Activated T-cell treated with anti-CD3 and anti-CD28 coated beads, Interleukin-2, amount 50 U/mL, for 4 hours (primary cell): Measurements from ENCODE around the gene CCDC7. TPM values are rescaled to one million over a fixed set of nuclear protein-coding genes. Genes with fewer than 3 reads are reported as not detected.
"Not testable (repeated sequence)": the region's sequence is repeated elsewhere in the genome, so short reads cannot be mapped to it uniquely, and the experiment has no call there.

Experiments
- ATAC-seq, 2 donors: fragments of 200-7000 bp; cut with Tn5 transposase; one replicate each; pipeline ENCODE4 v1.10.0; 2021
- DNase-seq: peaks from one replicate; pipeline ENCODE4 v3.0.0-alpha.2; 2020
- H3K27me3 Mint-ChIP-seq: one replicate; pipeline ENCODE4 v1.8.0; 2021; ENCODE audit warnings: low read depth, mixed read lengths
- H3K36me3 Mint-ChIP-seq: one replicate; pipeline ENCODE4 v1.8.0; 2022; ENCODE audit warnings: mixed read lengths; ENCODE audit not compliant: insufficient read depth
- H3K4me1 Mint-ChIP-seq: one replicate; pipeline ENCODE4 v1.8.0; 2021; ENCODE audit warnings: low read depth, mixed read lengths
- H3K4me3 Mint-ChIP-seq: one replicate; pipeline ENCODE4 v1.8.0; 2021; ENCODE audit warnings: mild to moderate bottlenecking, moderate library complexity, mixed read lengths
- H3K9me3 Mint-ChIP-seq: one replicate; pipeline ENCODE4 v1.8.0; 2021; ENCODE audit warnings: mixed read lengths
- total RNA-seq, 3 donors: library from RNA; stranded (reverse); gene quantifications; one replicate each; pipeline ENCODE4 v1.2.1, GENCODE V29; 2021

Gene CCDC7
- 1 to 10 TPM; 7.2 to 9.5 (median 8.8) TPM for total RNA-seq

GRCh38 chr10:32445740-32446535 lies at the start of gene CCDC7:
Gene CCDC7, plus strand, starts transcription at chr10:32446140. Its CDS starts 5,503 bp downstream, at chr10:32451643.
- peak; percentile 75 for DNase-seq
- Mint-ChIP-seq H3K9me3 (no peaks in the 10 kb centered on the region), H3K4me1 (peaks cover 12% of the 10 kb centered on the region), H3K36me3 (no peaks in the 10 kb centered on the region), H3K27me3 (no peaks in the 10 kb centered on the region), H3K4me3 (peak within 1 kb of the TSS; percentile 97)
- ATAC-seq, result peak; percentile 99 to 100

- not testable (repeated sequence) for H3K36me3 Mint-ChIP-seq, H3K4me1 Mint-ChIP-seq, H3K4me3 Mint-ChIP-seq, H3K27me3 Mint-ChIP-seq, DNase-seq, ATAC-seq, H3K9me3 Mint-ChIP-seq
These were observed 48.8 kb upstream of the CCDC7 start for GRCh38 chr10:32397163-32397562.

DNA sequence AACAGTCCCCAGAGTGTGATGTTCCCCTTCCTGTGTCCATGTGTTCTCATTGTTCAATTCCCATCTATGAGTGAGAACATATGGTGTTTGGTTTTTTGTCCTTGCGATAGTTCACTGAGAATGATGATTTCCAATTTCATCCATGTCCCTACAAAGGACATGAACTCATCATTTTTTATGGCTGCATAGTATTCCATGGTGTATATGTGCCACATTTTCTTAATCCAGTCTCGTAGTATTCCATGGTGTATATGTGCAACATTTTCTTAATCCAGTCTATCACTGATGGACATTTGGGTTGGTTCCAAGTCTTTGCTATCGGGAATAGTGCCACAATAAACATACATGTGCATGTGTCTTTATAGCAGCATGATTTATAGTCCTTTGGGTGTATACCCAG lies 46.2 kb upstream of the CCDC7 start:
- not testable (repeated sequence) for H3K4me3 Mint-ChIP-seq, DNase-seq, H3K4me1 Mint-ChIP-seq, H3K36me3 Mint-ChIP-seq, H3K27me3 Mint-ChIP-seq, H3K9me3 Mint-ChIP-seq, ATAC-seq

DNA sequence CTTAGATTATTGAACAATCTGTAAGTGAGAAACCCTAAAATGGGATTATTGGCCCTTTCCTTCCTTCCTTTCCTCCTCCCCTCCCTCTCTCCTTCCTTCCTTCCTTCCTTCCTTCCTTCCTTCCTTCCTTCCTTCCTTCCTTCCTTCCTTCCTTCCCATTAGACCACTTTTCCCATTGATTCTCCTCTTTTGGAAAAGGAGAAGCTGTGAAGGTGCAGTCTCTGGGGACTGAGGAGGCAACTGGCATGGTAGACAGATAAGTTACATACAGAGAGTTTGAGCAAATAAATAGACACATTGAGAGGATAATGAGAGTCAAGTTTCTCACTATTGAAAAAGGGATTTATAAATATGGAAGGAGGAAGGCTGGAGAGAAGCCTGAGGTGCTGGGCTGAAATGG lies 45.0 kb upstream of the CCDC7 start:
- H3K27me3 Mint-ChIP-seq, result no peaks in the 10 kb centered on the region
- no peak overlapping the region for H3K4me3 Mint-ChIP-seq
- no peaks in the 10 kb centered on the region for H3K36me3 Mint-ChIP-seq
- DNase-seq (no peak), ATAC-seq (no peak)
- H3K9me3 Mint-ChIP-seq, result peaks cover 5% of the 10 kb centered on the region
- no peaks in the 10 kb centered on the region for H3K4me1 Mint-ChIP-seq

DNA sequence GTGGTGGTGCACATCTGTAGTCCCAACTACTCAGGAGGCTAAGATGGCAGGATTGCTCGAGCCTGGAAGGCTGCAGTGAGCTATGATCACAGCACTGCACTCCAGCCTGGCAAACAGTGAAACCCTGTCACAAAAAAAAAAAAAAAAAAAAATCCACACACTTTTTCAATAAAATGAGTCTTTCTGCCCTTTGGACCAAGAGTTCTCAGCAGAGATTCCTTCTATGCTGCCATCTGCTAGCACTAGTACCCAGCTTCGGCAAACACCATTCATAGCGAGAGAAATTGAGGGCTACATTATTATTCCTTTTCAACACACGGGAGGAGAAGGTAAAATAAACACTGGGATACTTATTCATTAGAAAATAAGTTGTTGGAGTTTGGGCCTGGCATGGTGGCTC lies 43.4 kb upstream of the CCDC7 start:
- no peak for ATAC-seq
- no peak overlapping the region for H3K4me3 Mint-ChIP-seq
- DNase-seq, result no peak
- H3K36me3 Mint-ChIP-seq, result no peaks in the 10 kb centered on the region
- H3K4me1 Mint-ChIP-seq, result no peaks in the 10 kb centered on the region
- H3K9me3 Mint-ChIP-seq, result peaks cover 5% of the 10 kb centered on the region
- no peaks in the 10 kb centered on the region for H3K27me3 Mint-ChIP-seq

GRCh38 chr10:32403091-32403490 lies 42.8 kb upstream of the CCDC7 start:
- peaks cover 5% of the 10 kb centered on the region for H3K9me3 Mint-ChIP-seq
- H3K4me1 Mint-ChIP-seq, result no peaks in the 10 kb centered on the region
- DNase-seq, result no peak
- no peak overlapping the region for H3K4me3 Mint-ChIP-seq
- no peak for ATAC-seq
- no peaks in the 10 kb centered on the region for H3K36me3 Mint-ChIP-seq
- no peaks in the 10 kb centered on the region for H3K27me3 Mint-ChIP-seq

DNA sequence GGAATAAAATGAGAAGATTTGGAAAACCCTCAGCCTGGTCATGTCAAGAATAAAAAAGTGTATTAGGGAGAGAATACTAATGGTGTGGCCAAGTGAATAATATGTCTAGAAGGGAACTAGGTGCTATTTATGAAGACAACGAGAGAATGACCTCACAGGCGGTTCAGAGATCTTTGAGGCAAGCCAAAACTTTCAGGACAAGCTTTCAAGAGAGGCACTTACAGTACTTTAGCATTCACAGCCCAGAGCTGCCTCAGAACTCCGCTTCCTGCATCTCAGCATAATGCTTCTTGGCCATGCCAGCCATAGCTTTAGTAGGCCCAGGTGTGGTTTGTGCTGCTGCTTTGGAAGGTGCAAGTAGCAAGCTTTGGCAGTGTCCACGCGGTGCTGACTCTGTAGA lies 37.2 kb upstream of the CCDC7 start:
- Mint-ChIP-seq H3K4me1 (peaks cover 7% of the 10 kb centered on the region), H3K4me3 (no peak overlapping the region), H3K9me3 (peaks cover 5% of the 10 kb centered on the region), H3K27me3 (no peaks in the 10 kb centered on the region), H3K36me3 (no peaks in the 10 kb centered on the region)
- ATAC-seq (no peak), DNase-seq (no peak)

DNA sequence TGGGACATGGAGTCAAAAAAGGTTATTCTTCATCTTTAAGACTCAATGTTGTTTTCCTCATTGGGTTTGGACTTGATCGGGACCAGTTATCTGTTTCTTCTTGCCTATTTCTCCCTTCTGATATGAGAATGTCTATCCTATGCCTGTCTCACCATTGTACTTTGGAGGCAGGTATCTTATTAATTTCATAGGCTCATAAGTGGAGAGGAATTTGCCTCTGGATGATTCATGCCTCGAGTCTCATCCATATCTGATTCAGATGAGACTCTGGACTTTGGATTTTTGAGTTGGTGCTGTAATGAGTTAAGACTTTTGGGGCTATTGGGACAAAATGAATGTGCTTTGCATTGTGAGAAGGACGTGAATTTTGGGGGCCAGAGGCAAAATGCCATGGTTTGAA lies 36.2 kb upstream of the CCDC7 start:
- peaks cover 11% of the 10 kb centered on the region for H3K4me1 Mint-ChIP-seq
- ATAC-seq (no peak), DNase-seq (no peak)
- no peak overlapping the region for H3K4me3 Mint-ChIP-seq
- H3K27me3 Mint-ChIP-seq, result no peaks in the 10 kb centered on the region
- H3K36me3 Mint-ChIP-seq, result no peaks in the 10 kb centered on the region
- peaks cover 5% of the 10 kb centered on the region for H3K9me3 Mint-ChIP-seq

- ATAC-seq (no peak), DNase-seq (no peak)
- no peak overlapping the region for H3K4me3 Mint-ChIP-seq
- H3K27me3 Mint-ChIP-seq, result no peaks in the 10 kb centered on the region
- peaks cover 11% of the 10 kb centered on the region for H3K4me1 Mint-ChIP-seq
- no peaks in the 10 kb centered on the region for H3K36me3 Mint-ChIP-seq
- H3K9me3 Mint-ChIP-seq, result peaks cover 4% of the 10 kb centered on the region
These were observed 35.4 kb upstream of the CCDC7 start for GRCh38 chr10:32410569-32410968.

DNA sequence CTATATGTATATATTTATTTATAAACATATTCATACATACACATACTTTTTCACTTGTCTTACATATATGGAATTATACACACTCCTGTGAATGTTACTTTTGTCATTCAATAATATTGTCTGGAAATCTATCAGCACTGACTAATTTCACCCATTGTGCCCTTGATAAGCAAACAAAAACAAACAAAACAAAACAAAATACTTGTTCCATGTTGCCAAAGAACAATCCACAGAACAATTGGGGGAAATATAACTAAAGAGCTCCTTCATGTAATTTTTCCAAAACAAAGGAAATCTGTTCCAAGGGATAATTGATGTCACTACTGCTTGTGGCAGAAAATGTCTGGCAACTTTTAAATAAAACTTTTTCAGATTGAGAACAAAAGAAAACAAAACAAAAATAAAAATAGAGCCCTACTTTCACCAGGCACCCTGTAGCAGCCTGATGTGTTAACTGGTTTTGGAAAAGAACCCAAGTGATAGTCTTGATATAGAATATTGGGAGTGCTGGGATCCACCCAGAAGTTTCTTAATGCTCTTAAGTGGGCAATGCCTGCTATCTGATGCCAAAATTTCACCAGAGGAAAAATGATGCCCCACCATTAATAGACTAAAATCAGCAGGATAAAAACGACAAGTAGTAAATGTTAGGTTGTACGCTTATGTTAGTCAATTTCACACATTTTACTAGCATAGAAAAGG lies 34.0 kb upstream of the CCDC7 start:
- no peaks in the 10 kb centered on the region for H3K36me3 Mint-ChIP-seq
- no peaks in the 10 kb centered on the region for H3K9me3 Mint-ChIP-seq
- peaks cover 11% of the 10 kb centered on the region for H3K4me1 Mint-ChIP-seq
- ATAC-seq (no peak), DNase-seq (no peak)
- no peaks in the 10 kb centered on the region for H3K27me3 Mint-ChIP-seq
- no peak overlapping the region for H3K4me3 Mint-ChIP-seq

DNA sequence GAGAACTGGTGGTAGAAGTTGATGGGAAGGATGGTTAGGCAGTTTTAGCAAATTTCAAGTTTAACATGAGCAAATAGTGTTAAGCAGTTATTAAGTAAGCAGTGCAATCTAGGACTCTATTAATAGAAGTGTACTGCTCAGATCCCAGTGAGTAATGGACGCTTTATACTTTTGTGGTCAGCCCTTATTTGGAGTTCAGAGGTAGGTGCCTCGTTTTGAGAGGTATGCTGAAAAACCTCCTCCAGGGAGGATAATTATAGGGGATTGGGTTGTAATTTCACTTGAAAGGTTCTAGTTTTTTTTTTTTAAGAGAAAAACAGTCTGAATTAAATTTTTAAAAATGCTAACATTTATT lies 33.5 kb upstream of the CCDC7 start:
- H3K4me1 Mint-ChIP-seq, result peaks cover 11% of the 10 kb centered on the region
- H3K4me3 Mint-ChIP-seq, result no peak overlapping the region
- no peaks in the 10 kb centered on the region for H3K36me3 Mint-ChIP-seq
- no peak for ATAC-seq
- H3K27me3 Mint-ChIP-seq, result no peaks in the 10 kb centered on the region
- no peaks in the 10 kb centered on the region for H3K9me3 Mint-ChIP-seq
- DNase-seq, result no peak

GRCh38 chr10:32413513-32413912 lies 32.4 kb upstream of the CCDC7 start:
- H3K9me3 Mint-ChIP-seq, result no peaks in the 10 kb centered on the region
- no peak overlapping the region for H3K4me3 Mint-ChIP-seq
- peak; percentile 97 to 98 for ATAC-seq
- H3K27me3 Mint-ChIP-seq, result peaks cover 3% of the 10 kb centered on the region
- H3K36me3 Mint-ChIP-seq, result no peaks in the 10 kb centered on the region
- peaks cover 11% of the 10 kb centered on the region for H3K4me1 Mint-ChIP-seq
- peak; percentile 17 for DNase-seq

- Mint-ChIP-seq H3K36me3 (no peaks in the 10 kb centered on the region), H3K4me1 (peaks cover 11% of the 10 kb centered on the region), H3K9me3 (no peaks in the 10 kb centered on the region), H3K4me3 (no peak overlapping the region), H3K27me3 (peaks cover 3% of the 10 kb centered on the region)
- DNase-seq, result no peak
- ATAC-seq, result no peak
These were observed 30.6 kb upstream of the CCDC7 start for GRCh38 chr10:32415361-32415760.

DNA sequence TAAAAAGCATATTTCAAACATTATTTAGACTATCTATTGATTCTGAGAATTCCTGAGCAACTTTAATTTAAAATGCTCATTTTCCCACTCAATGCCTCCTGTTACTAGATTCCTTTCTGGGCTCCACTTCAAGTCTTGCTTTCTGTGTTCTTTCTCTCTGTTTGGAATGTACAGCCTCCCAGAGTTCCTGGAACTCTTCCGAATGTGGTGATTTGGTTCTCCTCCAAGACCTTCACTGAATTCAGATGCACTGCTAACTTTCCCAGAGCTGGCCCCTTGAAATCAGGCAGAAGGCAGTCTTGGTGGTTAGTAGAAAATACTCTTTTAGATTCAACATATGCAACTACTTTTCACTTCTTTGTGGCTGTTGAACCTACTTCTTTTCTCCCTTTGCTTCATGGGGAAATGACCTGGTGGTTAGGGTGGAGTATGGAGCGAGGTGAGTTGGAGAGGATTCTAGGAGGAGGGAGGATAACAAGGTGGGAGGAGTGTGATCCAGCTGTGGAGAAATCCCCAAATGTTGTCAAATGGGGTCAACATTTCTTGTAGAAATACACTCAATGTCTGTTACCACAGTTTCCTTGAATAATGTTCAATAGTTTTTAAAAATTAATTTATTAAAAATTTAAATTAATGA lies 27.9 kb upstream of the CCDC7 start:
- ATAC-seq, result no peak
- H3K36me3 Mint-ChIP-seq, result no peaks in the 10 kb centered on the region

DNA sequence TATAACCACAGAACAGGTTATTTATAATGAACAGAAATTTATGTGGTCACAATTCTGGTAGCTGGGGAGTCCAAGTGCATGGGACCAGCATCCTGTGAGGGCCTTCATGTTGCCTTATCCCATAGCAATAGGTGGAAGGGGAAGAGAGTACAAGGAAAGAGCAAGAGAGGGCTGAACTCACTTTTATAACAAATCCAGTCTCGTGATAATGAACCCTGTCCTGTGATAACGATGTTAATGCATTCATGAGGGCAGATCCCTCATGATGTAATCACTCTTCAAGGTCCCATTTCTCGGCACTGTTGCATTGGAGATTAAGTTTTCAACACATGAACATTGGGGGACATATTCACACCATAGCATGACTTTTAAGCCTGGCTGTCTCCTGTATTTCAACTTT lies 27.4 kb upstream of the CCDC7 start:
- Mint-ChIP-seq H3K9me3 (peaks cover 3% of the 10 kb centered on the region), H3K36me3 (no peaks in the 10 kb centered on the region), H3K4me1 (peaks cover 5% of the 10 kb centered on the region), H3K4me3 (no peak overlapping the region), H3K27me3 (peaks cover 3% of the 10 kb centered on the region)
- DNase-seq, result no peak
- ATAC-seq, result no peak

More for the DNA sequence above, 27.9 kb upstream of the CCDC7 start:
- no peak for DNase-seq
- H3K27me3 Mint-ChIP-seq, result peaks cover 3% of the 10 kb centered on the region
- H3K9me3 Mint-ChIP-seq, result no peaks in the 10 kb centered on the region
- peaks cover 8% of the 10 kb centered on the region for H3K4me1 Mint-ChIP-seq
- no peak overlapping the region for H3K4me3 Mint-ChIP-seq
